Stimulated activated CD8-positive, alpha-beta memory T cell treated with anti-CD3 and anti-CD28 coated beads, Interleukin-15, amount 100 ng/mL, for 1 hour (primary cell): Measurements from ENCODE around the gene POU2F1.
A peak's percentile ranks its signal among the peaks of the same experiment; 100 is the strongest.

Experiments
- DNase-seq: peaks from one replicate; pipeline ENCODE4 v3.0.0-alpha.2; 2020; ENCODE audit warnings: low read depth

Gene POU2F1

GRCh38 chr1:167442854-167443565 lies 222.3 kb downstream of the POU2F1 start:
- no peak for DNase-seq

DNA sequence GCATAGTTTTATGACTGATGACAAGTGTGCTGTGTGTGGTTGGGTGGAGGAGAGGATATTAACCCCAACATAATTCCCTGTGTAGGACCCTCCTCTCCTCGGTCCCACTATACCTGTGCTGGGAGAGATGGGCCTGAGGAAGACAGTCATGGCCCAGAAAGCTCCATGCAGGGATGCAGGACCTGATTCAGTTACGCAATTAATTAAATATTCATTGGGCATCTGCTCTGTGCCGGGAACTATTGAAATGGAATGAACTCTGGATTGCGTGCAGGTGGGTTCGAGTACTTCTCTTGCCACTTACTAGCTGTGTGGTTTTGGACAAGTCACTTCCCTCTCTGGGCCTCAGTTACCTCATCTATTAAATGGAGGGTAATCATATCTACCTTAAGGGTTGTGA lies 223.1 kb downstream of the POU2F1 start:
- DNase-seq = no peak

DNA sequence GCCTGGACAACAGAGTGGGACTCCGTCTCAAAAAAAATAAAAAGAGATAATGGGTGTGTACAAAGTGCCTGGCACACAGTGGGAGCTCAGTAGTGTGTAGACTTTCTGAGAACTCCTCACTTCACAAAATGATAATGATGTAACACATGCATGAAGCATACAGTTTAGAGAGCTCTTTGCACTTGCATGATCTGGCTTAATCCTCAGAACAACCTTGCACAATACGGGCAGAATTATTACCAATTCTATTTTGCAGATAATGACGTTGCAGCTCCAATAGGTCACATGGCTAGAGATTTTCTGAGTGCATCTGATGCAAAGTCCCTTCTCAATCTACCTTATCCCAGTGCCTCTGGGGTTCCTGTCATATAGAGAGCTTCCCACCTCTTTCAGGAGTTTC lies 226.3 kb downstream of the POU2F1 start:
- no peak for DNase-seq

- DNase-seq = peak; percentile 34
Observed at GRCh38 chr1:167447521-167448136, 226.9 kb downstream of the POU2F1 start.

DNA sequence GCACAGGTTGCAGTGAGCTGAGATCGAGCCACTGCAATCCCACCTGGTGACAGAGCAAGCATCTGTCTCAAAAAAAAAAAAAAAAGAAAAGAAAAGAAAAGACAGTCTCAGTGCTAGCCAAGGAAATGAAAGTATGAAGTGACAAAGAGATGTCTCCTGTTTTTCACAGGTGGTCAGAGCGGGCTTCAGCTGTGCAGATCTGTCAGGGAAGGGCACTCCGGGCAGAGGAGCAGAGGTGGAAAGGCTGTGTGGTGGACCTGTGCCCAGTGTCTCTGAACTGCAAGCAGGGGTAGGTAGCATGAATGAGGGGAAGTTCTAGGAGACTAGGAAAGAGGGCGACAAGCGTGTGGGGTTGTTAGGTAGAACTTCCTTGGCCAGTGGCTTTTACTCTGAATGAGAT lies 230.2 kb downstream of the POU2F1 start:
- no peak for DNase-seq

DNA sequence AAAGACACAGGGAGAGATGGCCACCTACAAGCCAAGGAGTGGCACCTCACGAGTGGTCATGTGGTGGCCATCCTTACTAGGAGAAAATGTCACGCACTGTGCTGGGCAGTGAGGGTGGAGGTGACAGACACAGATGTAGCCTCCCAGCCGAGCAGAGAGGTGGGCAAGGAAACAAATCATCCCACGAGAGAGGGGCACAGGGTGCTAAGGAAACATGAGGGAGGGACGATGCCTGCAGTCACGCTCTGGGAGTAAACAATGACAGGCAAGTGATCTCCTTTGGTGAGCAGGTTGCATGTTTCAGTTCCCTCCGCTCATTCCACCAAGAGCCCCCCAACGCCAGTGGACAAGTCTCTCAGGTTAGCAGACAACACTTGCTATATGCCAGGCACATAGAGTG lies 231.8 kb downstream of the POU2F1 start:
- DNase-seq = no peak

- DNase-seq = no peak
Observed at GRCh38 chr1:167453123-167453522, 232.4 kb downstream of the POU2F1 start.

- no peak for DNase-seq
Observed at GRCh38 chr1:167454304-167454893, 233.7 kb downstream of the POU2F1 start.

DNA sequence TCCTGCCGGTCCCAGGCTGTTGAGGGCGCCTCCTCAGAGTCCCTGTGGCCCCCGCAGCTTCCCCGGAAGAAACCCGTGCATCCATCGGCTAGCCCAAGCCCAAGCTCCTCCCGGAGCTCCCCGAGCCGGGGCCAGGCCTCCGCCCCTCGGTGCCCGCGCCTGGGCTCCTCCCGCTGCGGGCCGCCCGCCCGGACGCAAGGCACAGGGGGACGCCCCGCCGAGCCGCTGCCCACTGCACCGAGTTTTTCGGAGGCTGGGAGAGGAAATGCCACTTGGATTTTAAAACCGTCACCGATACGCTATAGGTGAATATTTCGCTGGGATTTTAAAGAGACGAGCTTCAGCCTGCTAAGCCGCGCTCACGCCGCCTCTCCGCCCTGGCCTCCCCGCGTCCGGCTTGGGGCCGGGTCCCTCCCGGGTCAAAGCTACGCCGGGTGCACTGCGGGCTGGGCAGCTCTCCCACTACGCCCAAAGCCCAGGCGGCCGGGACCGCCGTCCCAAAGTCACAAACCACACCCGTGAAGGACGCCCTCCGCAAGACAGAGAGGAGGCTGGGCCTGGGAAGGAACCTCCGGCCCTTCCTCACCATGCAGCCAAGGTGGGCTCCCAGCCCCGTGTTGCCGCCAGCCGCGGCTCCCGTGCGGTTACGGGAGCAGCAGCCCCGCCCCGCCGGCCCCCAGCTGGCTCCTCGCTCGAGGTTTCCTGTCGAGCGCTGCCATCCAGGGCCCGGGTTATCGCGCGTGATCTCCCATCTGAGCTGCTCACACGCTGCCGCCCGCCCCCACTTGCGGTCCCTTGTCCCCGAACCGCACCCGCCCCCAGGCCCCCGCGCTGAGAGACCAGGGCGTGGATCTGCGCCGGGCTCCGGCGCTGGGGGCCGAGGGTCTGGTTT lies 234.5 kb downstream of the POU2F1 start:
- DNase-seq = peak; percentile 59

DNA sequence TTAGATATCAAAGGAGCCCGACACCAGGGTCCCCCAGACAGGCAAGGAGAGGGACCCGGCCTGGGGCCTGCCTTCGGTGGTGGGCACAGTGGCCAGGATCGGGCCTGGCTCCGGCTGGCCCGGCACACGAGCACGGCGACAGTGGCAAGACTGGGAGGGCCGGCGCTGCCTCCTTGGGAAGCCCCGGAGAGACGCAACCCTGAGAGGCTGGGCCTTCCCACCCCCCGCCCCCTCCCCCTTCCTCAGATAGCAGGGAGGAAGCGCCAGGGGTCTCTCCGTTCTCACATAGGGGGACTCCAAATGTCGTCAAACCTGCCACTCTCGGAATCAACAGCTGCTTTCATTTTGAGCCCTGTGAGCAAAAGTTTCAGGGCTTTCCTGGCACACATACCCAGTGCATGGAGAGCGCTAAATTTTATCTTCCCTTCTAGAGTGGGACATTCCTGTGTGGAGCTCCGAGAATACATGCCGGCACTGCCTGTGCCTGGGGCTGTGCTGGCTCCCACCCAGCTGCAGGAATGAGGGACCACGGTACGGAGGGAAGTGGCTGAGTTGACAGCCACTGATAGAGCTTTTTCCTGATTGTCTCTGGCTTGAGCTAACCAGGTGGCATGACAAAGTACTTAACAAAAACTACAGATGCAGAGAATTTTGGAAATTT lies 235.2 kb downstream of the POU2F1 start:
- no peak for DNase-seq

- no peak for DNase-seq
Observed at GRCh38 chr1:167456524-167456923, 235.8 kb downstream of the POU2F1 start.

GRCh38 chr1:167456926-167457325 lies 236.2 kb downstream of the POU2F1 start:
- no peak for DNase-seq

- DNase-seq = no peak
Observed at GRCh38 chr1:167457936-167458584, 237.4 kb downstream of the POU2F1 start.

- DNase-seq = no peak
Observed at GRCh38 chr1:167460836-167461235, 240.2 kb downstream of the POU2F1 start.

GRCh38 chr1:167462341-167462740 lies 241.7 kb downstream of the POU2F1 start:
- no peak for DNase-seq

GRCh38 chr1:167463080-167463479 lies 242.4 kb downstream of the POU2F1 start:
- no peak for DNase-seq

DNA sequence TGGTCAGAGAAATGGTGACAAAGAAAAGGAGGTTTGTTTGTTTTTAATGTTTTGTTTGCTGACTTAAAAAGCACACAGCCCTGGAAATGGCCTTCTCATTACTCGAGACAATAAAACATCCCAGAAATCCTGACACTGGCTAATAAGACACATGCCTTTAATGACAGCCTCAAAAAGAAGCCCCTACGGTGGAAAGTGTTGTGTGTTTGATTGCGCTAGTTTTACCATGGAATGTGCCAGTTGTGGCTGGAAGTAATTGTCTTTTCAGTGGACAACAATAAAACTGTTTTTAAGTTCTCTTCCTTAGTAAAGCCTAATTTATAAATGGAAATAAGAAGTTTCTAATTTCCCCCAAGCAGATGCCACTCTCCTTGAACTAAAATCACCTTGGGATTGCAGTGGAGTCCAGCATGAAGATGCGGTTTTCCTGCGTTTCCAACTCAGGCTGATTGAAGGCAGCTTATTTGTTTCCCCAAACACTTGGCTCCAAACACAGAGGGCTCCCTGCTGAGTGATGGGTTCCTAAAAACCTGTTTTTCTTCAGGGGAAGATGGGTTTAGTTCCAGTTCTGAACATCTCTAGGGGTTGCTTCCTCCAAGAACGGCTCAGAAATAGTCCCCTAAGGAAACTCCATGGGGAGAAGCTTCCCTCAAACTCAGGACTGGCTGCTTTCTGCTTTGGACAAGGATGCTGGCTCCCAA lies 243.3 kb downstream of the POU2F1 start:
- no peak for DNase-seq

GRCh38 chr1:167465018-167465417 lies 244.3 kb downstream of the POU2F1 start:
- DNase-seq = no peak

DNA sequence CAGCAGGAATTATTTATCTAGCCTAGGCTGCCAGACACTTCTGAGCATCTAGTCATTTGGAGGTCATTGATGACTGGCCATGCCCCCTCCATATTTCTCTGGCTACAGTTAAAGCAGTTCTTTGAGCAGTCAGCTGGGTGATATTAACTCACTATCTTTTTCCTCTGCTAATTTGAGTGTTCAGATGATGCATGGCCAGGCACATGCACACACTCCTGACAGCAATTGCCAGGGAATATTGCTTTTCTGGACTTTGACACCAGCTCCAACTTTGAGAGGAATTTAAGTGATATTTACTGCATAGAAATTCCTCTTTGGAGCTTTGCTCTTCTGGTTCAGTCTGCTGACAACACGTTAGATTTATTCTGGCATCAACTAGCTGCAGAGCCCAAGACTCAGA lies 245.1 kb downstream of the POU2F1 start:
- no peak for DNase-seq

DNA sequence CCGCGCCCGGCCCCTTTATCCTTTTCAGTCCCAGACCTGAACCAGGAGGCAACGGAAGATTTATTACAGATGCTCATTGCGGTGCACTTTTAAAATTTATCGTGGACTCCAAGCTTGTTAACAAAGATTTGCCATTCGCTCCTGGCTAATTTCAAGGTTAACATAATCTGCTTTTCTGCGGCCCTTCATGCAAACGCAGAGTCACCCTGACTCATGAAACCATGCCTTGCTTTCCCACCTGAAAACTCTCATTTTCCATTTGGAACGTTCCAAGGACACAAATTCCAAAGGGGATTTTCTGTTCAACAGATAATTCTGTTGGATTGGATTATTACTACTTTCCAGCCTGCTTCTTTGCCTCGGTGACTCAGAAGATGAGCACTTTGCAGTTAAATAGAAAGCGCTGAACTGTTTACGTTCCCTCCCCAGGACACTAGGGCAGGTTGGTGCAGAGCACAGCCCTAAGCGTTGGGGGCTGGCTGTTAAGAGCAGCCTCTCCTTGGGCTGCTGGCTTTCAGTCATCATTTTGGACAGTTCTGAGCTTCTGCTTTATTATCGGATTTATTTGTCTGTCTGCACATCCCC lies 246.5 kb downstream of the POU2F1 start:
- no peak for DNase-seq
